Measurements from ENCODE around the gene PRDM1.
A peak's percentile ranks its signal among the peaks of the same experiment; 100 is the strongest.

Gene PRDM1

GRCh38 chr6:106084989-106085691 lies 996 bp upstream of the PRDM1 start:
- H3K4me3 ChIP-seq (ENCODE audit: low read length, poor library complexity, severe bottlenecking), result no peak overlapping the region
- peak overlapping the region; percentile 66 for H3K4me2 ChIP-seq (ENCODE audit: low read depth, low read length, poor library complexity, severe bottlenecking)
- H3K9me2 ChIP-seq (replicated peaks; ENCODE audit: low read depth, low read length), result no peaks in the 10 kb centered on the region
- peaks cover 44% of the 10 kb centered on the region for H3K4me1 ChIP-seq (ENCODE audit: insufficient read depth, low read length, poor library complexity, severe bottlenecking)
- no peaks in the 10 kb centered on the region for H3K36me3 ChIP-seq (ENCODE audit: insufficient read depth, low read length)
- TF ChIP-seq, protein P1, sequence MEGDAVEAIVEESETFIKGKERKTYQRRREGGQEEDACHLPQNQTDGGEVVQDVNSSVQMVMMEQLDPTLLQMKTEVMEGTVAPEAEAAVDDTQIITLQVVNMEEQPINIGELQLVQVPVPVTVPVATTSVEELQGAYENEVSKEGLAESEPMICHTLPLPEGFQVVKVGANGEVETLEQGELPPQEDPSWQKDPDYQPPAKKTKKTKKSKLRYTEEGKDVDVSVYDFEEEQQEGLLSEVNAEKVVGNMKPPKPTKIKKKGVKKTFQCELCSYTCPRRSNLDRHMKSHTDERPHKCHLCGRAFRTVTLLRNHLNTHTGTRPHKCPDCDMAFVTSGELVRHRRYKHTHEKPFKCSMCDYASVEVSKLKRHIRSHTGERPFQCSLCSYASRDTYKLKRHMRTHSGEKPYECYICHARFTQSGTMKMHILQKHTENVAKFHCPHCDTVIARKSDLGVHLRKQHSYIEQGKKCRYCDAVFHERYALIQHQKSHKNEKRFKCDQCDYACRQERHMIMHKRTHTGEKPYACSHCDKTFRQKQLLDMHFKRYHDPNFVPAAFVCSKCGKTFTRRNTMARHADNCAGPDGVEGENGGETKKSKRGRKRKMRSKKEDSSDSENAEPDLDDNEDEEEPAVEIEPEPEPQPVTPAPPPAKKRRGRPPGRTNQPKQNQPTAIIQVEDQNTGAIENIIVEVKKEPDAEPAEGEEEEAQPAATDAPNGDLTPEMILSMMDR (conservative IDR thresholded peaks at IDR 0.05; ENCODE audit: low read length), result no peak
- TF ChIP-seq EZH2phosphoT487 (IDR thresholded peaks at IDR 0.05; ENCODE audit: borderline replicate concordance), result no peak
- H3F3A ChIP-seq (ENCODE audit: low read depth), result no peaks in the 10 kb centered on the region
- no peaks in the 10 kb centered on the region for H4K20me1 ChIP-seq (ENCODE audit: insufficient read depth, low read length, poor library complexity, severe bottlenecking)
- no peak overlapping the region for H2AFZ ChIP-seq (ENCODE audit: low read length)
- no peaks in the 10 kb centered on the region for H3K9me3 ChIP-seq (ENCODE audit: insufficient read depth, low read depth, low read length)
- no peak overlapping the region for H3K9ac ChIP-seq (ENCODE audit: low read depth, low read length, poor library complexity, severe bottlenecking)
- no peaks in the 10 kb centered on the region for H3K27me3 ChIP-seq (ENCODE audit: insufficient read depth, low read length, poor library complexity, severe bottlenecking)
- no peaks in the 10 kb centered on the region for H3K79me2 ChIP-seq (ENCODE audit: insufficient read depth, low read length)

GRCh38 chr6:106085692-106085983 lies 498 bp upstream of the PRDM1 start:
- Histone ChIP-seq H3K4me3 (ENCODE audit: low read length, poor library complexity, severe bottlenecking) (peak overlapping the region; percentile 61), H3K36me3 (ENCODE audit: insufficient read depth, low read length) (no peaks in the 10 kb centered on the region), H4K20me1 (ENCODE audit: insufficient read depth, low read length, poor library complexity, severe bottlenecking) (no peaks in the 10 kb centered on the region), H3K9me2 (replicated peaks; ENCODE audit: low read depth, low read length) (no peaks in the 10 kb centered on the region), H2AFZ (ENCODE audit: low read length) (peak overlapping the region; percentile 14; the same call in 1 of the 2 replicates), H3K9me3 (ENCODE audit: insufficient read depth, low read depth, low read length) (no peaks in the 10 kb centered on the region), H3K9ac (ENCODE audit: low read depth, low read length, poor library complexity, severe bottlenecking) (no peak overlapping the region), H3K4me2 (ENCODE audit: low read depth, low read length, poor library complexity, severe bottlenecking) (peak overlapping the region; percentile 52), H3K79me2 (ENCODE audit: insufficient read depth, low read length) (no peaks in the 10 kb centered on the region), H3K4me1 (ENCODE audit: insufficient read depth, low read length, poor library complexity, severe bottlenecking) (peaks cover 44% of the 10 kb centered on the region), H3F3A (ENCODE audit: low read depth) (no peaks in the 10 kb centered on the region), H3K27me3 (ENCODE audit: insufficient read depth, low read length, poor library complexity, severe bottlenecking) (no peaks in the 10 kb centered on the region)
- TF ChIP-seq, protein P1 (conservative IDR thresholded peaks at IDR 0.05; ENCODE audit: low read length), result no peak
- TF ChIP-seq EZH2phosphoT487 (IDR thresholded peaks at IDR 0.05; ENCODE audit: borderline replicate concordance), result no peak

DNA sequence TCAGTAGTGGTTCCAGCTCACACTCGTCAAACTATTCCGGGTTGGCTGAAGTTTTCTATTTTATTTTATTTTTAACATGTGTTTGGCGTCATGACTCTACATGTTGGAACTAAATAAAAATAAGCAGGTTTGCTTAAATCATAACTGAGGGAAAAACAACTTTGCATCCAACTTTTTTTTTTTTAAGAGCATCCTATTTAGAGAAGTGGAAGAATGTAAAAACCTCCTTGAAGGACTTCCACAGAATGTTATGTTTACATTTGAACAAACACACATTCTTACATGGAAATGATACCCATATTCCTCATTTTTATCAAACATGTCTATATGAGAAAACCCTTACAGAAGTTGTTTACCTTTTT lies 659 bp downstream of the PRDM1 start:
- Histone ChIP-seq H3K4me3 (ENCODE audit: low read length, poor library complexity, severe bottlenecking) (peak overlapping the region; percentile 61), H3F3A (ENCODE audit: low read depth) (no peaks in the 10 kb centered on the region), H3K4me2 (ENCODE audit: low read depth, low read length, poor library complexity, severe bottlenecking) (peak overlapping the region; percentile 52), H4K20me1 (ENCODE audit: insufficient read depth, low read length, poor library complexity, severe bottlenecking) (no peaks in the 10 kb centered on the region), H3K9ac (ENCODE audit: low read depth, low read length, poor library complexity, severe bottlenecking) (no peak overlapping the region), H3K79me2 (ENCODE audit: insufficient read depth, low read length) (no peaks in the 10 kb centered on the region), H3K9me2 (replicated peaks; ENCODE audit: low read depth, low read length) (no peaks in the 10 kb centered on the region), H3K4me1 (ENCODE audit: insufficient read depth, low read length, poor library complexity, severe bottlenecking) (peaks cover 44% of the 10 kb centered on the region), H3K36me3 (ENCODE audit: insufficient read depth, low read length) (no peaks in the 10 kb centered on the region), H2AFZ (ENCODE audit: low read length) (no peak overlapping the region), H3K27me3 (ENCODE audit: insufficient read depth, low read length, poor library complexity, severe bottlenecking) (no peaks in the 10 kb centered on the region), H3K9me3 (ENCODE audit: insufficient read depth, low read depth, low read length) (no peaks in the 10 kb centered on the region)
- TF ChIP-seq, protein P1 (conservative IDR thresholded peaks at IDR 0.05; ENCODE audit: low read length), result no peak
- TF ChIP-seq EZH2phosphoT487 (IDR thresholded peaks at IDR 0.05; ENCODE audit: borderline replicate concordance), result no peak

Measured in Loucy (cell line).